Neuronal stem cell (in vitro differentiated cells): ENCODE data around the gene FBXL15.

Experiments used
- DNase-seq: peaks from one replicate; pipeline ENCODE4 v3.0.0-alpha.2; 2013; ENCODE audit warnings: low spot score
- H2AFZ ChIP-seq: one replicate; pipeline ENCODE4 v1.6.1; 2013; ENCODE audit warnings: mild to moderate bottlenecking, low read length, inconsistent platforms
- H2AK5ac ChIP-seq: 2 replicates; pipeline ENCODE4 v1.6.1; 2013; ENCODE audit warnings: low read depth, mild to moderate bottlenecking, inconsistent platforms, low read length, moderate library complexity, mixed read lengths
- H2BK120ac ChIP-seq: 2 replicates; pipeline ENCODE4 v1.6.1; 2013; ENCODE audit warnings: low read depth, mild to moderate bottlenecking, inconsistent platforms, low read length, moderate library complexity, mixed read lengths
- H2BK12ac ChIP-seq: one replicate; pipeline ENCODE4 v1.6.1; 2013; ENCODE audit warnings: low read length, inconsistent platforms
- H2BK15ac ChIP-seq: 2 replicates; pipeline ENCODE4 v1.6.1; 2013; ENCODE audit warnings: mild to moderate bottlenecking, low read length, inconsistent platforms, mixed read lengths
- H2BK5ac ChIP-seq: one replicate; pipeline ENCODE4 v1.6.1; 2013; ENCODE audit warnings: inconsistent platforms, mild to moderate bottlenecking, low read length, moderate library complexity
- H3K14ac ChIP-seq: one replicate; pipeline ENCODE4 v1.6.1; 2013; ENCODE audit warnings: low read length, inconsistent platforms
- H3K18ac ChIP-seq: 2 replicates; pipeline ENCODE4 v1.6.1; 2013; ENCODE audit warnings: low read length, inconsistent platforms
- H3K23ac ChIP-seq: 2 replicates; pipeline ENCODE4 v1.6.1; 2013; ENCODE audit warnings: low read depth, mild to moderate bottlenecking, mixed read lengths, low read length, inconsistent platforms; ENCODE audit not compliant: poor library complexity
- H3K27ac ChIP-seq: replicated peaks from 3 replicates; pipeline ENCODE4 v1.5.1; 2013; ENCODE audit warnings: low read length, inconsistent platforms
- H3K27me3 ChIP-seq, 3 experiments: 2 replicates each; pipeline ENCODE4 v1.6.1; 2013; ENCODE audit warnings: low read length in 3 of 3, mild to moderate bottlenecking in 2 of 3, inconsistent platforms in 1 of 3, low read depth in 1 of 3, mixed read lengths in 1 of 3, moderate library complexity in 1 of 3; ENCODE audit not compliant: control insufficient read depth in 3 of 3, insufficient read depth in 3 of 3
- H3K36me3 ChIP-seq, 2 donors: replicated peaks in 1 of 2; 2 replicates each; pipeline ENCODE4 v1.6.1; 2013; ENCODE audit warnings: low read length in 2 of 2; ENCODE audit not compliant: control insufficient read depth in 2 of 2, insufficient read depth in 2 of 2
- H3K4ac ChIP-seq: 2 replicates; pipeline ENCODE4 v1.6.1; 2013; ENCODE audit warnings: inconsistent platforms, mild to moderate bottlenecking, low read length, moderate library complexity
- H3K4me1 ChIP-seq, 2 donors: 1 replicate in 1 of 2; 2 replicates in 1 of 2; pipeline ENCODE4 v1.6.1; 2013; ENCODE audit warnings: low read length in 2 of 2, low read depth in 1 of 2; ENCODE audit not compliant: control insufficient read depth in 2 of 2, insufficient read depth in 1 of 2
- H3K4me2 ChIP-seq: one replicate; pipeline ENCODE4 v1.6.1; 2013; ENCODE audit warnings: mild to moderate bottlenecking, low read length, inconsistent platforms; ENCODE audit not compliant: insufficient read depth, poor library complexity, severe bottlenecking
- H3K4me3 ChIP-seq, 2 donors: 2 replicates each; pipeline ENCODE4 v1.5.1; 2013; ENCODE audit warnings: low read length in 2 of 2, mild to moderate bottlenecking in 2 of 2, inconsistent platforms in 1 of 2, moderate library complexity in 1 of 2
- H3K79me1 ChIP-seq: one replicate; pipeline ENCODE4 v1.6.1; 2013; ENCODE audit warnings: low read depth, mild to moderate bottlenecking, inconsistent platforms, low read length, moderate library complexity
- H3K9ac ChIP-seq: one replicate; pipeline ENCODE4 v1.6.1; 2013; ENCODE audit warnings: mild to moderate bottlenecking, low read depth, low read length, inconsistent platforms; ENCODE audit not compliant: poor library complexity
- H3K9me3 ChIP-seq, 2 donors: replicated peaks in 1 of 2; 2 replicates each; pipeline versions ENCODE3 to v1.6.1; 2013; ENCODE audit warnings: low read length in 2 of 2, mild to moderate bottlenecking in 2 of 2, inconsistent platforms in 1 of 2, low read depth in 1 of 2, mixed read lengths in 1 of 2, moderate library complexity in 1 of 2; ENCODE audit not compliant: control insufficient read depth in 2 of 2, insufficient read depth in 1 of 2
- H4K8ac ChIP-seq: one replicate; pipeline ENCODE4 v1.6.1; 2013; ENCODE audit warnings: low read depth, mild to moderate bottlenecking, inconsistent platforms, low read length, moderate library complexity
- H4K91ac ChIP-seq: one replicate; pipeline ENCODE4 v1.6.1; 2013; ENCODE audit warnings: low read length, low read depth, mild to moderate bottlenecking, inconsistent platforms; ENCODE audit not compliant: poor library complexity
- WGBS, 2 donors: extraction: QIAGEN DNeasy Blood & Tissue Kit; methylation state at CpG; one replicate each; pipeline ENCODE4 v1.1.7; 2013; ENCODE audit warnings: missing lambda C conversion rate in 2 of 2, mixed read lengths in 1 of 2; ENCODE audit not compliant: insufficient read length in 2 of 2, insufficient replicate concordance in 1 of 2; ENCODE audit errors: extremely low coverage in 2 of 2; 5-methylcytosine and 5-hydroxymethylcytosine counted together

FBXL15 gene

DNA sequence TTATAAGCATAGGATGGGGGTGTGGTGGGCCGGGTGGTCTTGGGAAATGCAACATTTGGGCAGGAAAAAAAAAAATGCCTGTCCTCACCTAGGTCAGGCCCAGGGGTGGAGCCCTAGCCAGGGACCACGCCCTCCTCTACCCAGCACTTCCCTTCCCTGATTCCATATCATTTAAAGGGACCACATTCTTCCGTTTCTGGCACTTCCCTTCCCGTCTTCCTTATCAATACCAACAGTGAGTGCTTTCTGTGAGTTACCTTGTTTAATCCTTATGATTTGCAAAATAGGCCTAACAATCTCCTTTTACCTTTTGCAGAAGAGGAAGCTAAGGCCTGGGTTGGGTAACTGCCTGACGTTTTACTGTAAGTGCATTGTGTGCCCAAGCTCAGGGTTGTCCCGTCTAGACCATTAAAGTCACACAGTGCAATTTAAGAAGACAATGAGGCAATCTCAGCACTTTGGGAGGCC, 47.4 kb downstream of the FBXL15 start:
- no peak overlapping the region for H3K4me2 ChIP-seq
- H4K91ac ChIP-seq, result no peak overlapping the region
- no peaks in the 10 kb centered on the region for H3K9me3 ChIP-seq
- no CpG with 5 or more reads among the region's 6 CpGs for WGBS, 2 donors
- H2BK15ac ChIP-seq, result no peak overlapping the region
- no peak overlapping the region for H3K18ac ChIP-seq
- no peak overlapping the region for H2BK12ac ChIP-seq
- peaks cover 2% of the 10 kb centered on the region for H3K79me1 ChIP-seq
- no peak overlapping the region for H2AFZ ChIP-seq
- H3K4me3 ChIP-seq, result no peak overlapping the region
- H3K9ac ChIP-seq, result no peak overlapping the region
- no peak overlapping the region for H2AK5ac ChIP-seq
- DNase-seq, result no peak
- H2BK5ac ChIP-seq, result no peak overlapping the region
- H4K8ac ChIP-seq, result no peak overlapping the region
- H3K27me3 ChIP-seq, result peaks cover 0 to 4% (median 0%) of the 10 kb centered on the region in 3 experiments
- no peak overlapping the region for H3K4ac ChIP-seq
- H3K27ac ChIP-seq, result no peak overlapping the region
- peaks cover 3 to 5% of the 10 kb centered on the region in 2 donors for H3K4me1 ChIP-seq
- H3K23ac ChIP-seq, result no peak overlapping the region
- peaks cover 0 to 17% of the 10 kb centered on the region in 2 donors for H3K36me3 ChIP-seq
- H3K14ac ChIP-seq, result no peak overlapping the region
- no peak overlapping the region for H2BK120ac ChIP-seq

DNA sequence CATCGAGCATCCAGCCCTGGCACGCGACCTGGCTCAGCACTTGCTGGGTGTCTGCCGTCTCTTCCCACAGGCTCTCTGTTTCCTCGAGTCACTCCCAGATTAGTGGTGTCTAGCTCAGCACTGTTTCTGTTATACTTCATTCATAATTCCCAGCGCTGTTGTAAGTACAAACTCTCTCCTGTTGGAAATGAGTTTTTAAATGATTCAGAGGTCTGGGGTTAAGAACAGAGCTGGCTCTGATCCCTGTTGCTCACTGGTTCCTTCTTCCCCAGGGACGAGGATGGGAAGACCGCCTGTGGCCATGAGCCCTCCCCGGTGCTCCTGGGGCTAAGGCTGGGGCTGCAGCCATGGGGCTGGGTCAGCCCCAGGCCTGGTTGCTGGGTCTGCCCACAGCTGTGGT, 48.0 kb downstream of the FBXL15 start:
- no peak overlapping the region for H3K23ac ChIP-seq
- no peak overlapping the region for H3K4ac ChIP-seq
- H2BK120ac ChIP-seq, result no peak overlapping the region
- peak overlapping the region; percentile 71 for H3K14ac ChIP-seq
- no peak overlapping the region for H2BK12ac ChIP-seq
- peaks cover 2% of the 10 kb centered on the region for H3K79me1 ChIP-seq
- no peak overlapping the region for H2BK5ac ChIP-seq
- H3K4me3 ChIP-seq, result no peak overlapping the region
- H3K9me3 ChIP-seq, result no peaks in the 10 kb centered on the region
- no peak overlapping the region for H3K18ac ChIP-seq
- no peak overlapping the region for H4K8ac ChIP-seq
- no peak overlapping the region for H2BK15ac ChIP-seq
- no peak overlapping the region for H4K91ac ChIP-seq
- no peak overlapping the region for H3K4me2 ChIP-seq
- no peak overlapping the region for H2AFZ ChIP-seq
- H3K27ac ChIP-seq, result no peak overlapping the region
- no peak for DNase-seq
- no peaks in the 10 kb centered on the region for H3K27me3 ChIP-seq
- H3K9ac ChIP-seq, result no peak overlapping the region
- peaks cover 0 to 22% of the 10 kb centered on the region in 2 donors for H3K36me3 ChIP-seq
- H2AK5ac ChIP-seq, result peak overlapping the region; percentile 56
- no CpG with 5 or more reads among the region's 9 CpGs for whole genome bisulfite sequencing, 2 donors
- peaks cover 0 to under 1% of the 10 kb centered on the region in 2 donors for H3K4me1 ChIP-seq

DNA sequence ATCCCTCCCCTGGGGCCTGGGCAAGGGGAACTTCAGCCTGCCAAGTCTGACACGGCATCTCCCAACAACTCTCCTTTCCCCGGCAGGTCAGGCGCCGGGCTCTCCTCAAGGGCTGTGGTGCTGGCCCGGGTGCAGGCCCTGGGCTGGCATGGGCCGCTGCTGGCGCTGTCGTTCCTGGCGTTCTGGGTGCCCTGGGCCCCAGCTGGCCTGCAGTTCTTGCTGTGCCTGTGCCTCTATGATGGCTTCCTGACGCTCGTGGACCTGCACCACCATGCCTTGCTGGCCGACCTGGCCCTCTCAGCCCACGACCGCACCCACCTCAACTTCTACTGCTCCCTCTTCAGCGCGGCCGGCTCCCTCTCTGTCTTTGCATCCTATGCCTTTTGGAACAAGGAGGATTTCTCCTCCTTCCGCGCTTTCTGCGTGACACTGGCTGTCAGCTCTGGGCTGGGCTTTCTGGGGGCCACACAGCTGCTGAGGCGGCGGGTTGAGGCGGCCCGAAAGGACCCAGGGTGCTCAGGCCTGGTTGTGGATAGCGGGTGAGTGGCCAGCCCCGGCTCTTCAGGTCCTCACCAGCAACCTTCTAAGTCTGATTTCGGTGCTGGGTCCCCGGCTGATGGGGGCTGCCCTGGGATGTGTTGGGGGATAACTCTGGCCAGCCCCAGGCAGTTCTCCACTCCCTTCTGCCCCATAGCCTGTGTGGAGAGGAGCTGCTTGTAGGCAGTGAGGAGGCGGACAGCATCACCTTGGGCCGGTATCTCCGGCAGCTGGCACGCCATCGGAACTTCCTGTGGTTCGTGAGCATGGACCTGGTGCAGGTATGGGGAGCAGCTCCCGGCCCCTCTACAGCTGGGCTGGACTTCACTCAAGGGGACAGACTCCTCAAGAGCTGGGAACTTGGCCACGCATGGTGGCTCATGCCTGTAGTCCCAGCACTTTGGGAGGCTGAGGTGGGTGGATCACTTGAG, 50.2 kb downstream of the FBXL15 start:
- Histone ChIP-seq H3K14ac (peak overlapping the region; percentile 71), H2BK12ac (no peak overlapping the region), H3K9ac (peak overlapping the region; percentile 44), H3K4me2 (no peak overlapping the region), H3K4ac (no peak overlapping the region), H3K9me3 (no peaks in the 10 kb centered on the region), H2BK15ac (no peak overlapping the region), H3K27me3 (no peaks in the 10 kb centered on the region), H3K79me1 (peaks cover 2% of the 10 kb centered on the region), H2BK5ac (no peak overlapping the region), H3K18ac (peak overlapping the region; percentile 57), H2AFZ (no peak overlapping the region), H3K36me3 (peaks cover 0 to 39% of the 10 kb centered on the region in 2 donors), H4K8ac (no peak overlapping the region), H2BK120ac (no peak overlapping the region), H3K23ac (peak overlapping the region; percentile 80), H4K91ac (no peak overlapping the region), H3K4me3 (no peak overlapping the region), H3K27ac (no peak overlapping the region), H3K4me1 (no peaks in the 10 kb centered on the region), H2AK5ac (no peak overlapping the region)
- no peak for DNase-seq
- no CpG with 5 or more reads among the region's 36 CpGs for WGBS, 2 donors
